HG02588 (cell line): ENCODE measurements around the gene SOCS2.

Source experiments
- ATAC-seq: cut with Tn5 transposase; IDR thresholded peaks from one replicate; pipeline ENCODE4 v1.9.1; 2021; ENCODE audit warnings: mild to moderate bottlenecking, moderate library complexity; ENCODE audit not compliant: unreplicated experiment

The SOCS2 gene

DNA sequence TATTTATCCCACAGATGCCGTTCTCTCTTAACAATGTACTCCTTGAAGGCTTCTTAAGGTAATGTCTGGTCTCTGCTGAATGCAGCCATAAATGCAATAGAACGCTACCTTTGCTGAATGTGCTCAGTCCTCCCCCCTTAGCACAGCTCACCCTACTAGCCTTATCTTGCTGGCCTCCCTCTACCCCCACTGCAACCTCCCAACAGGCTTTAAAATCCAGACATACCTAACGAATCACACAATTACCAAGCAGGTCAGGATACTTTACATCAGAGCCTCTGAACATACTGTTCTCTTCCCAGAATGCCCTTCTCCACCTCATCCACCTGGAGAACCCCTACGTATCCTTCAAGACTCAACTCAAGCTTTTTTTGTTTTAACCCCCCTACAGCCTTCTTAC, 53.7 kb downstream of the SOCS2 start:
- no peak for ATAC-seq
